B cell (primary cell): ENCODE data around the gene ANKFY1. TPM values are rescaled to one million over a fixed set of nuclear protein-coding genes. Genes with fewer than 3 reads are reported as not detected.

ENCODE experiments used
- ATAC-seq: fragments of 200-7000 bp; cut with Tn5 transposase; one replicate; pipeline ENCODE4 v1.10.0; 2021; ENCODE audit warnings: low read depth, mild to moderate bottlenecking, moderate number of reproducible peaks, moderate library complexity
- CTCF ChIA-PET: fragments of 350-600 bp; sonication (Branson Sonifier 250); formaldehyde crosslinking; loops from one replicate; lab custom pipeline; 2021; ENCODE audit warnings: antibody characterized with exemption, inconsistent platforms; lab: Charles Lee
- POLR2A ChIA-PET: fragments of 350-600 bp; sonication (Branson Sonifier 250); formaldehyde crosslinking; loops from one replicate; lab custom pipeline; 2021; ENCODE audit warnings: antibody characterized with exemption; lab: Charles Lee
- DNase-seq: peaks from one replicate; pipeline ENCODE4 v3.0.0; 2013
- H2AFZ ChIP-seq: 2 replicates; pipeline ENCODE4 v1.6.1; 2012; ENCODE audit warnings: mild to moderate bottlenecking, low read depth, low read length; ENCODE audit not compliant: insufficient read depth, poor library complexity, severe bottlenecking
- H3K27ac ChIP-seq, 2 donors: 1 replicate in 1 of 2; 2 replicates in 1 of 2; pipeline ENCODE4 v1.5.1; 2012 to 2013; ENCODE audit warnings: low read length in 2 of 2, mild to moderate bottlenecking in 2 of 2, moderate library complexity in 1 of 2
- H3K27me3 ChIP-seq, 4 experiments: fragments of 200-600 bp in 1 of 4; sonication (generic) in 1 of 4; replicated peaks in 1 of 4; 1 replicate in 2 of 4; 2 replicates in 2 of 4; pipeline versions ENCODE4 v1.6.1 to v1.7.0; 2013 to 2016; ENCODE audit warnings: low read length in 3 of 4, mild to moderate bottlenecking in 2 of 4, mixed read lengths in 1 of 4, moderate library complexity in 1 of 4; ENCODE audit not compliant: insufficient read depth in 4 of 4, control insufficient read depth in 3 of 4; ENCODE audit errors: control extremely low read depth in 1 of 4
- H3K36me3 ChIP-seq, 2 experiments: replicated peaks in 1 of 2; 1 replicate in 1 of 2; 2 replicates in 1 of 2; pipeline versions ENCODE4 v1.6.1 to v1.7.1; 2013; ENCODE audit warnings: low read length in 1 of 2; ENCODE audit not compliant: insufficient read depth in 2 of 2, control insufficient read depth in 1 of 2; ENCODE audit errors: control extremely low read depth in 1 of 2, extremely low read depth in 1 of 2
- H3K4me1 ChIP-seq, 2 donors: fragments of 200-600 bp in 1 of 2; sonication (generic) in 1 of 2; 1 replicate in 1 of 2; 2 replicates in 1 of 2; pipeline versions ENCODE4 v1.5.1 to v1.6.1; 2013 to 2017; ENCODE audit warnings: low read length in 2 of 2; ENCODE audit not compliant: control insufficient read depth in 2 of 2, insufficient read depth in 2 of 2
- H3K4me2 ChIP-seq: replicated peaks from 2 replicates; pipeline ENCODE3; 2012; ENCODE audit warnings: mild to moderate bottlenecking, low read depth, low read length; ENCODE audit not compliant: poor library complexity, severe bottlenecking
- H3K4me3 ChIP-seq, 5 experiments: fragments of 200-600 bp in 1 of 5; sonication (generic) in 1 of 5; 1 replicate in 3 of 5; 2 replicates in 2 of 5; pipeline versions ENCODE4 v1.5.1 to v1.7.0; 2011 to 2016; ENCODE audit warnings: low read length in 4 of 5, mild to moderate bottlenecking in 4 of 5, low read depth in 2 of 5, control low read depth in 1 of 5, moderate library complexity in 1 of 5; ENCODE audit not compliant: insufficient read depth in 1 of 5; ENCODE audit errors: control extremely low read depth in 1 of 5, extremely low read depth in 1 of 5
- H3K79me2 ChIP-seq: fragments of 200-600 bp; sonication (generic); one replicate; pipeline ENCODE4 v1.6.0; 2016; ENCODE audit warnings: low read length; ENCODE audit not compliant: control insufficient read depth, insufficient read depth
- H3K9ac ChIP-seq: fragments of 200-600 bp; sonication (generic); 2 replicates; pipeline ENCODE4 v1.6.1; 2017; ENCODE audit warnings: mild to moderate bottlenecking, low read length, moderate library complexity
- H3K9me3 ChIP-seq, 3 donors: one replicate each; pipeline versions ENCODE4 v1.6.1 to v1.7.1; 2013; ENCODE audit warnings: low read length in 2 of 3; ENCODE audit not compliant: control insufficient read depth in 2 of 3, insufficient read depth in 1 of 3; ENCODE audit errors: control extremely low read depth in 1 of 3
- H4K20me1 ChIP-seq: 2 replicates; pipeline ENCODE4 v1.6.0; 2012; ENCODE audit warnings: mild to moderate bottlenecking, low read length; ENCODE audit not compliant: insufficient read depth, control insufficient read depth, poor library complexity, severe bottlenecking
- H3K27ac Mint-ChIP-seq: one replicate; pipeline ENCODE4 v1.8.0; 2021; ENCODE audit warnings: mixed read lengths
- H3K27me3 Mint-ChIP-seq: one replicate; pipeline ENCODE4 v1.8.0; 2021; ENCODE audit warnings: mixed read lengths
- H3K4me1 Mint-ChIP-seq: one replicate; pipeline ENCODE4 v1.8.0; 2021; ENCODE audit warnings: mixed read lengths
- H3K4me3 Mint-ChIP-seq: one replicate; pipeline ENCODE4 v1.8.0; 2021; ENCODE audit warnings: mixed read lengths
- H3K9me3 Mint-ChIP-seq: one replicate; pipeline ENCODE4 v1.8.0; 2022; ENCODE audit warnings: mixed read lengths; ENCODE audit not compliant: insufficient read depth
- EZH2 ChIP-seq: IDR thresholded peaks from 2 replicates; pipeline ENCODE4 v1.6.1; 2012; ENCODE audit warnings: borderline replicate concordance, low read depth, mild to moderate bottlenecking, moderate library complexity, low read length; ENCODE audit not compliant: insufficient read depth, poor library complexity, severe bottlenecking
- WGBS: methylation state at CpG from one replicate; pipeline ENCODE4 v1.1.5; 2013; ENCODE audit warnings: missing lambda C conversion rate; ENCODE audit not compliant: insufficient coverage; 5-methylcytosine and 5-hydroxymethylcytosine counted together
- intact Hi-C: fragments of 100-400 bp; cut with micrococcal nuclease; formaldehyde crosslinking; loops from one replicate; pipeline ENCODE4 v1.10.0; 2022
- polyA plus RNA-seq: library from polyadenylated mRNA; depleted of rRNA; stranded (reverse); fragments of >200 nt; gene quantifications from 2 replicates; pipeline ENCODE4 v1.2.3, GENCODE V29; 2012
- total RNA-seq, 2 donors: library from RNA; stranded (reverse); fragments of 120-200 nt in 1 of 2; gene quantifications; 1 replicate in 1 of 2; 2 replicates in 1 of 2; pipeline versions ENCODE4 v1.2.3 to v1.2.4, GENCODE V29; 2013 to 2022
- TF ChIP-seq, protein P1 (sequence below): fragments of 200-600 bp; IDR thresholded peaks from one replicate; pipeline ENCODE4 v1.8.0; 2022; ENCODE audit warnings: antibody characterized with exemption, mild to moderate bottlenecking

ANKFY1 gene
- total and polyA plus RNA-seq, 2 donors (not counting 1 experiment from before 2014, with no cell fraction given) = 23.1 to 63.9 TPM

DNA sequence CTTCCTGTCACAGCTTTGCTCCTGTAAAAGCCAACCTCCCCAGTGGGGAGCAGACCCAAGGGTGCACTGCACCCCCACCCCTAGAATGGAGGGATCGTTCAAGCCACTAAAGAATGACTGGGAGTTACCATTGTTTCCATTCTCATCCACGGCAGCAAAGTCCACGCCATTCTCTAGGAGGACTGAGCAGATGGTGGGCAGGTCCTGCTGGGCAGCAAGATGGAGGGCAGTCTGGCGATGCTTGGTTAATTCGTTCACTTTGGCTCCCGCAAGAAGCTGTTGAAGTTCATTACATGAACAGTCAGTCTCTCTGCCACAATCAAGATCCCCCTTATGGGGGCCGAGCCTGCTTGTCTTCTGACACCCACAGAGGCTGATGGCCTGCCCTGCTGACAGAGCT, 90.0 kb downstream of the ANKFY1 start:
- H3K79me2 ChIP-seq = no peaks in the 10 kb centered on the region
- ATAC-seq (no peak), DNase-seq (no peak)
- H2AFZ ChIP-seq = no peak overlapping the region
- no peaks in the 10 kb centered on the region for H3K9me3 Mint-ChIP-seq
- no peak overlapping the region for H3K27ac Mint-ChIP-seq
- no peak overlapping the region for H3K9ac ChIP-seq
- WGBS = 98% methylated on average over 7 of the region's 7 CpGs
- no peaks in the 10 kb centered on the region for H3K4me1 Mint-ChIP-seq
- no peak overlapping the region for H3K27ac ChIP-seq
- H4K20me1 ChIP-seq = no peaks in the 10 kb centered on the region
- POLR2A ChIA-PET = no interaction called here
- no peak overlapping the region for H3K4me3 ChIP-seq
- CTCF ChIA-PET = no interaction called here
- H3K36me3 ChIP-seq = peaks cover 8 to 97% of the 10 kb centered on the region in 2 experiments
- H3K4me3 Mint-ChIP-seq = no peak overlapping the region
- no peak for TF ChIP-seq EZH2
- TF ChIP-seq, protein P1, sequence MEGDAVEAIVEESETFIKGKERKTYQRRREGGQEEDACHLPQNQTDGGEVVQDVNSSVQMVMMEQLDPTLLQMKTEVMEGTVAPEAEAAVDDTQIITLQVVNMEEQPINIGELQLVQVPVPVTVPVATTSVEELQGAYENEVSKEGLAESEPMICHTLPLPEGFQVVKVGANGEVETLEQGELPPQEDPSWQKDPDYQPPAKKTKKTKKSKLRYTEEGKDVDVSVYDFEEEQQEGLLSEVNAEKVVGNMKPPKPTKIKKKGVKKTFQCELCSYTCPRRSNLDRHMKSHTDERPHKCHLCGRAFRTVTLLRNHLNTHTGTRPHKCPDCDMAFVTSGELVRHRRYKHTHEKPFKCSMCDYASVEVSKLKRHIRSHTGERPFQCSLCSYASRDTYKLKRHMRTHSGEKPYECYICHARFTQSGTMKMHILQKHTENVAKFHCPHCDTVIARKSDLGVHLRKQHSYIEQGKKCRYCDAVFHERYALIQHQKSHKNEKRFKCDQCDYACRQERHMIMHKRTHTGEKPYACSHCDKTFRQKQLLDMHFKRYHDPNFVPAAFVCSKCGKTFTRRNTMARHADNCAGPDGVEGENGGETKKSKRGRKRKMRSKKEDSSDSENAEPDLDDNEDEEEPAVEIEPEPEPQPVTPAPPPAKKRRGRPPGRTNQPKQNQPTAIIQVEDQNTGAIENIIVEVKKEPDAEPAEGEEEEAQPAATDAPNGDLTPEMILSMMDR = no peak
- no peaks in the 10 kb centered on the region for H3K27me3 Mint-ChIP-seq
- intact Hi-C loops = no loop called here
- no peaks in the 10 kb centered on the region for H3K9me3 ChIP-seq
- H3K4me1 ChIP-seq = no peaks in the 10 kb centered on the region
- H3K27me3 ChIP-seq = no peaks in the 10 kb centered on the region
- no peak overlapping the region for H3K4me2 ChIP-seq

- CTCF ChIA-PET = no interaction called here
- Mint-ChIP-seq H3K27me3 (no peaks in the 10 kb centered on the region), H3K4me1 (no peaks in the 10 kb centered on the region), H3K9me3 (no peaks in the 10 kb centered on the region), H3K27ac (no peak overlapping the region), H3K4me3 (no peak overlapping the region)
- Histone ChIP-seq H3K27me3 (no peaks in the 10 kb centered on the region), H3K4me3 (no peak overlapping the region), H3K4me2 (no peak overlapping the region), H4K20me1 (no peaks in the 10 kb centered on the region), H3K4me1 (no peaks in the 10 kb centered on the region), H3K9me3 (no peaks in the 10 kb centered on the region), H3K9ac (no peak overlapping the region), H3K36me3 (peaks cover 8 to 92% of the 10 kb centered on the region in 2 experiments), H3K79me2 (no peaks in the 10 kb centered on the region), H2AFZ (no peak overlapping the region), H3K27ac (no peak overlapping the region)
- no peak for TF ChIP-seq EZH2
- TF ChIP-seq, protein P1 = no peak
- POLR2A ChIA-PET = no interaction called here
- intact Hi-C loops = no loop called here
- ATAC-seq (no peak), DNase-seq (no peak)
- WGBS = 98% methylated on average over 10 of the region's 12 CpGs
Measured at GRCh38 chr17:4172356-4172755, 91.4 kb downstream of the ANKFY1 start.
